SU-DHL-6 (cell line): ENCODE data around the gene SMC2.

Source experiments
- CTCF ChIP-seq: fragments of 200-600 bp; sonication (generic); IDR thresholded peaks from one replicate; pipeline ENCODE4 v1.5.1; 2017; ENCODE audit warnings: antibody characterized with exemption, mild to moderate bottlenecking, low read length, moderate library complexity; ENCODE audit not compliant: insufficient read depth, poor library complexity, severe bottlenecking
- EZH2phosphoT487 ChIP-seq: fragments of 200-600 bp; sonication (generic), shearing (Covaris generic); conservative IDR thresholded peaks from 2 replicates; pipeline ENCODE4 v1.6.1; 2018; ENCODE audit warnings: mild to moderate bottlenecking, antibody characterized with exemption, low read length, moderate library complexity, mixed read lengths

DNA sequence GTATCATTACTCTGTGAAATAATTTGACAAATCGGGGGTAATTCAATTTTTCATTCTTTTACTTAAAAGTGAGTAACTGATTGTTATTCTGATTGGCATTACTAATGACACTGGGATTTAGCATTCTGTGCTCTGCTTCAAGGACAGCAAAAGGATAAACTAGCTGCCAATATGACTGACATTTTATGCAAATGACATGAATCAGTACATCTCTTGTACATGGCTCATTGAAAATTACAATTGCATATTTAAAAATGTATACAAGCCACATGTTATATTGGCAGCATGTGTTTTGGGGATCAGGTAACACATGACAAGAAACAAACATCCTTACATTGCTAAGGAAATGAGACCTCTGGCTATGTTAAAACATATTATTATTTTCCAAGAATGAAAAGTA lies 79.0 kb downstream of the SMC2 start:
- no peak for TF ChIP-seq CTCF
- no peak for TF ChIP-seq EZH2phosphoT487
